ENCODE results near the gene DAB1. TPM values are rescaled to one million over a fixed set of nuclear protein-coding genes. Genes with fewer than 3 reads are reported as not detected.
"Not testable (repeated sequence)": the region's sequence is repeated elsewhere in the genome, so short reads cannot be mapped to it uniquely, and the experiment has no call there.

DAB1 gene
- total RNA-seq, 1 donor from 2014 or later: 45.4 TPM

GRCh38 chr1:57360846-57361407 lies 62.9 kb downstream of the DAB1 start:
- DNase-seq: no peak

- DNase-seq: no peak
Measured at GRCh38 chr1:57357462-57357861, 66.4 kb downstream of the DAB1 start.

GRCh38 chr1:57353654-57354053 lies 70.2 kb downstream of the DAB1 start:
- DNase-seq: no peak

- no peak for DNase-seq
Measured at GRCh38 chr1:57350610-57351009, 73.2 kb downstream of the DAB1 start.

- no peak for DNase-seq
Measured at GRCh38 chr1:57348921-57349320, 74.9 kb downstream of the DAB1 start.

GRCh38 chr1:57345916-57346315 lies 77.9 kb downstream of the DAB1 start:
- DNase-seq: no peak

- DNase-seq: no peak
Measured at GRCh38 chr1:57344265-57344664, 79.6 kb downstream of the DAB1 start.

GRCh38 chr1:57343298-57343915 lies 80.5 kb downstream of the DAB1 start:
- DNase-seq: not testable (repeated sequence)

GRCh38 chr1:57341721-57342120 lies 82.1 kb downstream of the DAB1 start:
- no peak for DNase-seq

GRCh38 chr1:57340334-57341070 lies 83.4 kb downstream of the DAB1 start:
- no peak for DNase-seq

- DNase-seq: no peak
Measured at GRCh38 chr1:57337623-57338022, 86.2 kb downstream of the DAB1 start.

GRCh38 chr1:57336793-57337192 lies 87.1 kb downstream of the DAB1 start:
- DNase-seq: no peak

- DNase-seq: no peak
Measured at GRCh38 chr1:57331620-57332019, 92.2 kb downstream of the DAB1 start.

GRCh38 chr1:57329937-57330336 lies 93.9 kb downstream of the DAB1 start:
- no peak for DNase-seq

GRCh38 chr1:57329001-57329527 lies 94.8 kb downstream of the DAB1 start:
- DNase-seq: no peak

GRCh38 chr1:57327946-57328345 lies 95.9 kb downstream of the DAB1 start:
- no peak for DNase-seq

- DNase-seq: no peak
Measured at GRCh38 chr1:57327336-57327735, 96.5 kb downstream of the DAB1 start.

- DNase-seq: no peak
Measured at GRCh38 chr1:57325536-57325935, 98.3 kb downstream of the DAB1 start.

GRCh38 chr1:57325117-57325516 lies 98.7 kb downstream of the DAB1 start:
- no peak for DNase-seq

- DNase-seq: no peak
Measured at GRCh38 chr1:57324388-57324787, 99.5 kb downstream of the DAB1 start.

GRCh38 chr1:57321776-57322175 lies 102.1 kb downstream of the DAB1 start:
- DNase-seq: peak; percentile 67

- DNase-seq: no peak
Measured at GRCh38 chr1:57319791-57320190, 104.1 kb downstream of the DAB1 start.

- peak; percentile 15 for DNase-seq
Measured at GRCh38 chr1:57319165-57319564, 104.7 kb downstream of the DAB1 start.

- DNase-seq: no peak
Measured at GRCh38 chr1:57316861-57317260, 107.0 kb downstream of the DAB1 start.

All from occipital lobe (tissue), 2 donors.